ENCODE results near the gene CCDC85C.
A peak's percentile ranks its signal among the peaks of the same experiment; 100 is the strongest.

CCDC85C gene

DNA sequence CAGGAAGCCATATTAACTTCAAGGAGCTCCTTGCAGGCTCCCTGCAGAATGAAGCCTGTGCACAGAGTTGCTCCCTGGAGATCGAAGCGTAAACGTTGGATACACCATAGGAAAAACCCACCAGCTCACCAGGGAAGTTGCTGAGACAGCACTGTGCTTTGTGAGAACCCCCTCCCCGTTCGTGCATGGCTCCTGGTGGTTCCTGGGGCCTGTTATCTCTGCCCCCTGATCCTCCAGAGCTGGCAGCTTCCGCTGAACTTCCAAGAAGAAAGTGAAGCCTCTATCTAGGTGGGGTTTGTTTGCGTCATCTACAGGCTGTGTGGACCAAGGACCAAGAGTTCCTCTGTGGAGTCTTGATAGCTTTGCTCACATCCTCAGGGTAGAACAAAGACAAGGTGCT is 2.4 kb upstream of the CCDC85C start:
- TF ChIP-seq, protein P1, sequence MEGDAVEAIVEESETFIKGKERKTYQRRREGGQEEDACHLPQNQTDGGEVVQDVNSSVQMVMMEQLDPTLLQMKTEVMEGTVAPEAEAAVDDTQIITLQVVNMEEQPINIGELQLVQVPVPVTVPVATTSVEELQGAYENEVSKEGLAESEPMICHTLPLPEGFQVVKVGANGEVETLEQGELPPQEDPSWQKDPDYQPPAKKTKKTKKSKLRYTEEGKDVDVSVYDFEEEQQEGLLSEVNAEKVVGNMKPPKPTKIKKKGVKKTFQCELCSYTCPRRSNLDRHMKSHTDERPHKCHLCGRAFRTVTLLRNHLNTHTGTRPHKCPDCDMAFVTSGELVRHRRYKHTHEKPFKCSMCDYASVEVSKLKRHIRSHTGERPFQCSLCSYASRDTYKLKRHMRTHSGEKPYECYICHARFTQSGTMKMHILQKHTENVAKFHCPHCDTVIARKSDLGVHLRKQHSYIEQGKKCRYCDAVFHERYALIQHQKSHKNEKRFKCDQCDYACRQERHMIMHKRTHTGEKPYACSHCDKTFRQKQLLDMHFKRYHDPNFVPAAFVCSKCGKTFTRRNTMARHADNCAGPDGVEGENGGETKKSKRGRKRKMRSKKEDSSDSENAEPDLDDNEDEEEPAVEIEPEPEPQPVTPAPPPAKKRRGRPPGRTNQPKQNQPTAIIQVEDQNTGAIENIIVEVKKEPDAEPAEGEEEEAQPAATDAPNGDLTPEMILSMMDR (conservative IDR thresholded peaks at IDR 0.05; ENCODE audit: low read depth): no peak
- H3K27ac ChIP-seq: peak overlapping the region; percentile 95
- no peak for DNase-seq (ENCODE audit: low spot score)
- ChIA-PET CTCF (interaction anchor here (1.4 kb wide), 1 partner anchor 22 kb away, joined by 4 read pairs; no protein-coding TSS in a partner anchor), POLR2A (ENCODE audit: low non-redundant PET) (interaction anchor here (1.2 kb wide), 1 partner anchor 77 kb away, joined by 13 read pairs; no protein-coding TSS in a partner anchor)

DNA sequence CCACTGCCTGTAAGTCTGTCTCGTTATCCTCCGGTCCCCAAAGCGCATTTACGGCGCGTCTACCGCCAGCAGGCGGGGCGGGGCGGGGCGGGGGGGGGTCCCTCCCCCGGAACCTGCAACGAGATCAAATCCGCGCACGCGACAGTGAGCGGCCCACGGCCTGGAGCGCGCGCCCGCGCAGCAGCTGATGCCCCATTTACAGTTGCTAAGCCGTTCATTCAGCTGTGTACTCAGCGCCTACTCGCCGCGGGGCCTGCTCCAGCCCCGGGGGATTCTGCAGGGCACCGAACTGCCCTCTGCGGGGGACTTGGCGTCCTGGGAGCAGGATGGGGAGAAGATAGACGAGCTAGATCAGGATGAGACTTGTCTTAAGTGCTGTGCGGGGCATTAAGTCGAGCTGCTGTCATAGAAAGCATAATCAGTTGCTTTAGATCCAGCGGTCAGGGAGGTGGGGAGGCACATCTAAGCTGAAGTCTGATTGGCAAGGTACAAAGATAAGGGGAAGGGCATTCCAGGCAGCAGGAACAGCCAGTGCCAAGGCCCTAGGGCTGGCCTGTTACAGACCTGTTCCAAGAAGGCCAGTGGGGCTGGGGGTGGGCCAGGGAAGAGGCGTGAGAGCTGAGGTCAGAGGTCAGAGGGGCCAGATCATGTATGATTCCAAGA is 1.4 kb upstream of the CCDC85C start:
- CTCF ChIA-PET: interaction anchor here (1.4 to 1.5 kb wide), 3 partner anchors 23 to 30 kb away, joined by 3 to 6 read pairs (median 4); no protein-coding TSS in a partner anchor
- DNase-seq (ENCODE audit: low spot score): peak; percentile 72
- POLR2A ChIA-PET (ENCODE audit: low non-redundant PET): interaction anchor here (1.1 kb wide), 1 partner anchor 18 kb away, joined by 3 read pairs; no protein-coding TSS in a partner anchor
- TF ChIP-seq, protein P1 (conservative IDR thresholded peaks at IDR 0.05; ENCODE audit: low read depth): no peak
- H3K27ac ChIP-seq: peak overlapping the region; percentile 95

DNA sequence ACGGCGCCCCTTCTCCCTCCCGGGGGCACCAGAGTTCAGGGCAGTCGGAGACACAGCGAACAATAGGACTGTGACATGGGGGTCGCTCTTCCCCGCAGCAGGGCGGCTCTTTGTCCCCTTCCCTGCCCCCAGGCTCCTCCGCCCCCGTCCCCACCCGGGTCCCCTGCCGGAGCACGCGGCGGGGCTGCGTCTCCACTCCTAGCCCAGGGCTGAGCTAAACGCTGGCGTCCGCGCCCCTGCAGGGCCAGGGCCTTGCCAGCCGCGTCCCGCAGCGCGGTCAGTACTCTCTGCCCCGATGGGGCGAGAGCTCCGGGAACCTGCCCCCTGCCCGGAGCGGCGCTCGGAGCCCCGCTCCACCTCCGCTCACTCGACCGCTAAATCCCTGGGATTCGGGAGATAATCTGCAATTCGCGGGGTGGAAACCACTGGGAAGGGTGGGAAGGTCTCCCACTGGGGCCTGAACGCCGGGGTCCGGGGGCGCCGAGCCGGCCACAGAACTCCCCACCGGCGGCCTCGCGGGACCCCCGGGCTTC is 825 bp upstream of the CCDC85C start:
- CTCF ChIA-PET: interaction anchor here (0.9 to 1.5 kb wide), 4 partner anchors 24 to 80 kb away, joined by 3 to 6 read pairs (median 4); no protein-coding TSS in a partner anchor
- peak; percentile 39 for DNase-seq (ENCODE audit: low spot score)
- TF ChIP-seq, protein P1 (conservative IDR thresholded peaks at IDR 0.05; ENCODE audit: low read depth): no peak
- POLR2A ChIA-PET (ENCODE audit: low non-redundant PET): interaction anchor here (1.1 kb wide), 2 partner anchors 19 to 124 kb away, joined by 3 to 4 read pairs; partner anchors contain the start of genes CCNK and SETD3
- peak overlapping the region; percentile 95 for H3K27ac ChIP-seq

DNA sequence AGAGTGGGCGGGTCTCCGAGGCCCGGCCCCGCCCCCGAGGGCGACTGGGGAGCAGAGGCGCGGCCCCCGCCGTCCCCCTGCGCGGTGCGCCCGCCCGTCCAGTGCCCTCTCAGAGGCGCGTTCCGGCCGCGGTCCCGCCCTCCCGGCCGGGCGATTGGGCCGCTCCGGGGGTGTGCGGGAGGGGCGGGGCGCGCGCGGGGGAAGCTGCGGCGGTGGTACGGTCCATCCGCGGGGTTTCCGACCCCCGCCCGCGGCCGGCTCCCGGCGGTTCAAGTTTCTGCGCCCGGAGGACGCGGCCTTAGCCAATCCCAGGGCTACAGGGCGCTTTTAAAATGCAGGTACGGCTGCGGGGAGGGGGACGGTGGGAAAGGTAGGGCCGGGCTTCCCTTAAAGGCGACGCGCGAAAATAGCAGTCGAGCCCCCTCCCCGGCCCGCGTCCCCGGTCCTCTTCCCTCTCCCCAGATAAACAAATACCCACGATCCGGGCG is 315 bp upstream of the CCDC85C start:
- TF ChIP-seq, protein P1 (conservative IDR thresholded peaks at IDR 0.05; ENCODE audit: low read depth): no peak
- H3K27ac ChIP-seq: peak overlapping the region; percentile 95
- POLR2A ChIA-PET (ENCODE audit: low non-redundant PET): interaction anchor here (0.5 to 1.1 kb wide), 3 partner anchors 24 to 123 kb away, joined by 4 to 5 read pairs (median 4); partner anchors contain the start of genes CCNK and SETD3
- CTCF ChIA-PET: interaction anchor here (0.6 to 1.5 kb wide), 3 partner anchors 10 to 80 kb away, joined by 3 to 6 read pairs (median 3); no protein-coding TSS in a partner anchor
- peak; percentile 97 for DNase-seq (ENCODE audit: low spot score)

DNA sequence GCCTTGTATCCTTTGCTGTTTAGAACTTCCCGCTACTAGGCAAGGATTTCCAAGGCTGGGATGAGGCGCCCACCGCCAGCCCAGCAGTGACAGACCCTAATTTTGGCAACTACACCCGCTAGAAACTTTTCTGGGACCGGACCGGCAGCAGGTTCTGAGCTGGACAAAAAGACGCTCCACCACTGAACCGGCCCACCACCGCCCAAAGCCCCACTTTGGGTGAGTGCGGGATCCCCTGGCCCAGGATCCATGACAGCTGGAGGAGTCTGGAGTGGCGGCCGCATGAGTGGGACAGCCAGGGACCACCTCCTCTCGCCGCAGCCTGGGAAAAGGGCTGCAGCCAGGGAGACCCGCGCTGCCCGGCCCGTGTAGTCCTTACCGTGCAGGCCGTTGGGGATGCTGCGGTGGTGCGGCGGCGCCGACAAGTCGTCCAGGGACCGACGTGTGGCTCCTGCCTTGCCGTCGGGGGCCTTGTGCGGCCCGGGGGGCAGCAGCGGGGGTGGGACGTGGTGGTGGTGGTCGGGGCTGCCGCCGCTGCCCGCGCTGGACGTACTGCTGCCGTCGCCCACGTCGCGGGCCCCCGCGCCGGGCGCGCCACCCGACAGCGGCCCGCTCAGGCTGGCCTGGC is 1.1 kb downstream of the CCDC85C start:
- ChIA-PET CTCF (interaction anchor here (0.6 to 1.8 kb wide), 4 partner anchors 23 to 81 kb away, joined by 3 to 7 read pairs (median 4); partner anchors contain the start of gene CYP46A1), POLR2A (ENCODE audit: low non-redundant PET) (interaction anchor here (0.9 to 1.0 kb wide), 2 partner anchors 10 to 23 kb away, joined by 3 to 4 read pairs; no protein-coding TSS in a partner anchor)
- DNase-seq (ENCODE audit: low spot score): no peak
- TF ChIP-seq, protein P1 (conservative IDR thresholded peaks at IDR 0.05; ENCODE audit: low read depth): no peak
- peak overlapping the region; percentile 95 for H3K27ac ChIP-seq

Data from RWPE1 (cell line).